Tibial nerve (tissue), 3 donors: Measurements from ENCODE around the gene NEXN.

Experiments
- CTCF ChIP-seq, 5 experiments: fragments of 200-600 bp in 3 of 5; fragments of 450-650 bp in 2 of 5; sonication (generic) in 3 of 5; IDR thresholded peaks; one replicate each; pipeline ENCODE4 v1.5.1; 2016 to 2019; ENCODE audit warnings: antibody characterized with exemption in 5 of 5, mild to moderate bottlenecking in 3 of 5, moderate library complexity in 2 of 5
- POLR2A ChIP-seq, 2 donors: fragments of 450-650 bp; IDR thresholded peaks; one replicate each; pipeline ENCODE4 v1.6.1; 2017; ENCODE audit warnings: antibody characterized with exemption in 2 of 2, mild to moderate bottlenecking in 2 of 2, moderate library complexity in 2 of 2

GRCh38 chr1:77976433-77977076 lies 88.1 kb downstream of the NEXN start:
- no peak for TF ChIP-seq CTCF (IDR thresholded peaks at IDR 0.05)
- no peak for TF ChIP-seq POLR2A (IDR thresholded peaks at IDR 0.05)
